HEK293 (cell line): ENCODE data around the gene MAGEH1.
A peak's percentile ranks its signal among the peaks of the same experiment; 100 is the strongest.
"Not testable (repeated sequence)": the region's sequence is repeated elsewhere in the genome, so short reads cannot be mapped to it uniquely, and the experiment has no call there.

Experiments
- CTCF ChIA-PET: fragments of 350-600 bp; formaldehyde crosslinking; extraction: SDS; loops from one replicate; lab custom pipeline; 2021; ENCODE audit warnings: antibody characterized with exemption; lab: Yijun Ruan, JAX
- POLR2A ChIA-PET: fragments of 300-600 bp; formaldehyde crosslinking; extraction: SDS; loops from one replicate; lab custom pipeline; 2020; ENCODE audit warnings: antibody characterized with exemption, inconsistent platforms; lab: Yijun Ruan, JAX
- H3K27ac ChIP-seq: fragments of 200-500 bp; sonication (Bioruptor generic); 2 replicates; pipeline ENCODE4 v1.5.1; 2014; ENCODE audit warnings: low read depth, low read length, control low read depth, inconsistent platforms; ENCODE audit errors: extremely low read depth
- H3K36me3 ChIP-seq, 2 experiments: fragments of 200-500 bp in 1 of 2; sonication (Bioruptor generic) in 1 of 2; 1 replicate in 1 of 2; 2 replicates in 1 of 2; pipeline ENCODE4 v1.5.1; 2014 to 2017; ENCODE audit warnings: inconsistent platforms in 2 of 2, low read length in 2 of 2; ENCODE audit not compliant: control insufficient read depth in 2 of 2, insufficient read depth in 1 of 2
- H3K4me1 ChIP-seq: fragments of 200-500 bp; sonication (Bioruptor generic); 2 replicates; pipeline ENCODE4 v1.5.1; 2014; ENCODE audit warnings: mild to moderate bottlenecking, low read length, inconsistent platforms; ENCODE audit not compliant: control insufficient read depth, insufficient read depth
- H3K4me3 ChIP-seq: 2 replicates; pipeline ENCODE4 v1.5.1; 2011; ENCODE audit warnings: low read depth, mild to moderate bottlenecking, control low read depth, low read length, moderate library complexity
- H3K9me3 ChIP-seq: fragments of 200-500 bp; sonication (Bioruptor generic); 2 replicates; pipeline ENCODE4 v1.5.1; 2014; ENCODE audit warnings: low read depth, low read length, inconsistent platforms; ENCODE audit not compliant: control insufficient read depth, insufficient read depth
- HOXA7 ChIP-seq: sonication (generic); formaldehyde crosslinking; IDR thresholded peaks from 2 replicates; pipeline ENCODE4 v1.8.1; 2022; ENCODE audit warnings: missing genetic modification reagents, borderline replicate concordance
- SP7 ChIP-seq: fragments of 450-650 bp; formaldehyde crosslinking; IDR thresholded peaks from 2 replicates; pipeline ENCODE4 v1.5.1; 2016; ENCODE audit warnings: missing biosample characterization, missing genetic modification characterization
- TCF7L2 ChIP-seq: IDR thresholded peaks from 2 replicates; pipeline ENCODE4 v1.6.1; 2011; ENCODE audit warnings: low read depth, mild to moderate bottlenecking, inconsistent platforms, low read length, moderate library complexity, borderline replicate concordance
- ZBTB17 ChIP-seq: fragments of 450-650 bp; formaldehyde crosslinking; IDR thresholded peaks from 2 replicates; pipeline ENCODE4 v1.5.1; 2016; ENCODE audit warnings: missing biosample characterization, missing genetic modification characterization
- ZNF10 ChIP-seq: fragments of 450-650 bp; formaldehyde crosslinking; IDR thresholded peaks from 2 replicates; pipeline ENCODE4 v1.5.1; 2017; ENCODE audit warnings: missing biosample characterization, missing genetic modification characterization
- ZNF544 ChIP-seq: fragments of 450-650 bp; formaldehyde crosslinking; IDR thresholded peaks from 2 replicates; pipeline ENCODE4 v1.5.0; 2017; ENCODE audit warnings: missing biosample characterization, missing genetic modification characterization
- ZNF654 ChIP-seq: fragments of 450-650 bp; formaldehyde crosslinking; IDR thresholded peaks from 2 replicates; pipeline ENCODE4 v1.5.1; 2016; ENCODE audit warnings: low read depth, missing biosample characterization, missing genetic modification characterization
- TF ChIP-seq, protein P1 (sequence below): fragments of 450-650 bp; formaldehyde crosslinking; conservative IDR thresholded peaks from 2 replicates; pipeline ENCODE4 v1.5.1; 2016; ENCODE audit warnings: low read depth, missing biosample characterization, missing genetic modification characterization
- TF ChIP-seq, protein P2 (sequence below): fragments of 450-650 bp; formaldehyde crosslinking; IDR thresholded peaks from 2 replicates; pipeline ENCODE4 v1.5.1; 2016; ENCODE audit warnings: missing biosample characterization, missing genetic modification characterization
- TF ChIP-seq, protein P3 (sequence below): fragments of 450-650 bp; formaldehyde crosslinking; IDR thresholded peaks from 2 replicates; pipeline ENCODE4 v1.5.1; 2017; ENCODE audit warnings: missing biosample characterization, missing genetic modification characterization

The MAGEH1 gene

DNA sequence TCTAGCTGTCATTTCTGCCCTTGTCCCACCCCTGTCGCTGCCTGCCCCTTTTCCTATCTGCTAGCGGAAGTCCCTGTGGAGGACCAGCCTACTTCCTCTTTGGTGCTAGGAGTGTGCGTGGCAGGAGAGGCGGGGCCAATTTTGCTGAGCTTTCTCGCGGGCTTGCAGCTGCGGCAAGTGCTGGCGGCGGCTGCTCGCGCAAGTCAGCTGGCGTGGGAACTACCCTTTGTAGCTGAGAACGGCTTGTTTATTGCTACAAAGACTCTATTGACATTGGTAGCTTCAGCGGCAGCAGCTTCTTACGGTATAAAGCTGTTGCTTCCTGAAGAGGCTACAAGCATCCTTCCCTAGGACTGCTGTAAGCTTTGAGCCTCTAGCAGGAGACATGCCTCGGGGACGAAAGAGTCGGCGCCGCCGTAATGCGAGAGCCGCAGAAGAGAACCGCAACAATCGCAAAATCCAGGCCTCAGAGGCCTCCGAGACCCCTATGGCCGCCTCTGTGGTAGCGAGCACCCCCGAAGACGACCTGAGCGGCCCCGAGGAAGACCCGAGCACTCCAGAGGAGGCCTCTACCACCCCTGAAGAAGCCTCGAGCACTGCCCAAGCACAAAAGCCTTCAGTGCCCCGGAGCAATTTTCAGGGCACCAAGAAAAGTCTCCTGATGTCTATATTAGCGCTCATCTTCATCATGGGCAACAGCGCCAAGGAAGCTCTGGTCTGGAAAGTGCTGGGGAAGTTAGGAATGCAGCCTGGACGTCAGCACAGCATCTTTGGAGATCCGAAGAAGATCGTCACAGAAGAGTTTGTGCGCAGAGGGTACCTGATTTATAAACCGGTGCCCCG is at the start of gene MAGEH1 (continued):
- TF ChIP-seq, protein P1, sequence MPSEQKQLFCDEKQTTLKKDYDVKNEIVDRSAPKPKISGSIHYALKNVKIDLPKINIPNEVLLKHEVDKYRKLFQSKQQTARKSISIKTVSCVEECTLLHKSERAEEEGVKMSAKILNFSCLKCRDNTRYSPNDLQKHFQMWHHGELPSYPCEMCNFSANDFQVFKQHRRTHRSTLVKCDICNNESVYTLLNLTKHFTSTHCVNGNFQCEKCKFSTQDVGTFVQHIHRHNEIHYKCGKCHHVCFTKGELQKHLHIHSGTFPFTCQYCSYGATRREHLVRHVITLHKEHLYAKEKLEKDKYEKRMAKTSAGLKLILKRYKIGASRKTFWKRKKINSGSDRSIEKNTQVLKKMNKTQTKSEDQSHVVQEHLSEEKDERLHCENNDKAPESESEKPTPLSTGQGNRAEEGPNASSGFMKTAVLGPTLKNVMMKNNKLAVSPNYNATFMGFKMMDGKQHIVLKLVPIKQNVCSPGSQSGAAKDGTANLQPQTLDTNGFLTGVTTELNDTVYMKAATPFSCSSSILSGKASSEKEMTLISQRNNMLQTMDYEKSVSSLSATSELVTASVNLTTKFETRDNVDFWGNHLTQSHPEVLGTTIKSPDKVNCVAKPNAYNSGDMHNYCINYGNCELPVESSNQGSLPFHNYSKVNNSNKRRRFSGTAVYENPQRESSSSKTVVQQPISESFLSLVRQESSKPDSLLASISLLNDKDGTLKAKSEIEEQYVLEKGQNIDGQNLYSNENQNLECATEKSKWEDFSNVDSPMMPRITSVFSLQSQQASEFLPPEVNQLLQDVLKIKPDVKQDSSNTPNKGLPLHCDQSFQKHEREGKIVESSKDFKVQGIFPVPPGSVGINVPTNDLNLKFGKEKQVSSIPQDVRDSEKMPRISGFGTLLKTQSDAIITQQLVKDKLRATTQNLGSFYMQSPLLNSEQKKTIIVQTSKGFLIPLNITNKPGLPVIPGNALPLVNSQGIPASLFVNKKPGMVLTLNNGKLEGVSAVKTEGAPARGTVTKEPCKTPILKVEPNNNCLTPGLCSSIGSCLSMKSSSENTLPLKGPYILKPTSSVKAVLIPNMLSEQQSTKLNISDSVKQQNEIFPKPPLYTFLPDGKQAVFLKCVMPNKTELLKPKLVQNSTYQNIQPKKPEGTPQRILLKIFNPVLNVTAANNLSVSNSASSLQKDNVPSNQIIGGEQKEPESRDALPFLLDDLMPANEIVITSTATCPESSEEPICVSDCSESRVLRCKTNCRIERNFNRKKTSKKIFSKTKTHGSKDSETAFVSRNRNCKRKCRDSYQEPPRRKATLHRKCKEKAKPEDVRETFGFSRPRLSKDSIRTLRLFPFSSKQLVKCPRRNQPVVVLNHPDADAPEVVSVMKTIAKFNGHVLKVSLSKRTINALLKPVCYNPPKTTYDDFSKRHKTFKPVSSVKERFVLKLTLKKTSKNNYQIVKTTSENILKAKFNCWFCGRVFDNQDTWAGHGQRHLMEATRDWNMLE (tag by site-specific recombination), result 0 out of 2 replicates have a peak, but pooled peaks have one; percentile 48
- TF ChIP-seq SP7 (tag by site-specific recombination) (no peak), HOXA7 (no peak), ZBTB17 (tag by site-specific recombination) (no peak)

DNA sequence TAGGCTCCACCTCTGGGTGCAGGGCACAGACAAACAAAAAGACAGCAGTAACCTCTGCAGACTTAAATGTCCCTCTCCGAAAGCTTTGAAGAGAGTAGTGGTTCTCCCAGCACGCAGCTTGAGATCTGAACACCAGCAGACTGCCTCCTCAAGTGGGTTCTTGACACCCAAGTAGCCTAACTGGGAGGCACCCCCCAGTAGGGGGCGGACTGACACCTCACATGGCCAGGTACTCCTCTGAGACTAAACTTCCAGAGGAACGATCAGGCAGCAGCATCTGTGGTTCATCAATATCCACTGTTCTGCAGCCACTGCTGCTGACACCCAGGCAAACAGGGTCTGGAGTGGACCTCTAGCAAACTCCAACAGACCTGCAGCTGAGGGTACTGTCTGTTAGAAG is 24.8 kb upstream of the MAGEH1 start:
- CTCF ChIA-PET, H3K36me3 ChIP-seq, POLR2A ChIA-PET, H3K4me1 ChIP-seq, H3K9me3 ChIP-seq, H3K27ac ChIP-seq, H3K4me3 ChIP-seq: not testable (repeated sequence)

DNA sequence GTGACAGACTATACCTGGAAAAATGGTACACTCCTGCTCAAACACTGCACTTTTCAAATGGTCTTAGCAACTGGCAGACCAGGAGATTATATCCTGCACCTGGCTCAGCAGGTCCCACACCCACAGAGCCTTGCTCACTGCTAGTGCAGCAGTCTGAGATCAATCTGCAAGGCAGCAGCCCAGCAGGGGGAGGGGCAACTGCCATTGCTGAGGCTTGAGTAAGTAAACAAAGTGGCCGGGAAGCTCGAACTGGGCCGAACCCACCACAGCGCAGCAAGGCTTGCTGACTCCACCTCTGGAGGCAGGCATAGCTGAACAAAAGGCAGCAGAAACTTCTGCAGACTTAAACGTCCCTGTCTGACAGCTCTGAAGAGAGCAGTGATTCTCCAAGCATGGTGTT is 8.5 kb upstream of the MAGEH1 start:
- CTCF ChIA-PET, result interaction anchor here (0.6 kb wide), 1 partner anchor 812 kb away, joined by 3 read pairs; no protein-coding TSS in a partner anchor
- H3K9me3 ChIP-seq, POLR2A ChIA-PET, H3K27ac ChIP-seq, H3K4me1 ChIP-seq, H3K4me3 ChIP-seq, H3K36me3 ChIP-seq: not testable (repeated sequence)

DNA sequence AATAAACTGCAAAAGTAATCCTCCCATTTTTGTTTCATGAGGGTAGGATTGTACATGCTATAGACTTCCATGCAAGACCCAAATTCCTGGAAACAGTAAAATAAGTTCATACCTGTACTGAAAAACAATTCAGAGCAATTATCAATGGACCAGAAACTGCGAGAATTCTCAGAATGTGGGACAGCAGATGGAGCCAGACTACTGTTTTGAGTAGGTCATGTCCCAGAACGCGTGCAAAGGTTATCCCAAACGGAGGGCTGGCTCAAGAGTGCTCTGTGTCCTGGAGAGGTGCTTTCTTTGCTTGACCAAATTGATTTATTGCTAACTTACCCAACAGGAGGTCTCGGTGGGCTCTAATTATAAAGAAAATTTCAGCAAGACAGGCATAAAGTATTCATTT is 1.7 kb upstream of the MAGEH1 start:
- H3K36me3 ChIP-seq, result no peaks in the 10 kb centered on the region
- TF ChIP-seq, protein P2, sequence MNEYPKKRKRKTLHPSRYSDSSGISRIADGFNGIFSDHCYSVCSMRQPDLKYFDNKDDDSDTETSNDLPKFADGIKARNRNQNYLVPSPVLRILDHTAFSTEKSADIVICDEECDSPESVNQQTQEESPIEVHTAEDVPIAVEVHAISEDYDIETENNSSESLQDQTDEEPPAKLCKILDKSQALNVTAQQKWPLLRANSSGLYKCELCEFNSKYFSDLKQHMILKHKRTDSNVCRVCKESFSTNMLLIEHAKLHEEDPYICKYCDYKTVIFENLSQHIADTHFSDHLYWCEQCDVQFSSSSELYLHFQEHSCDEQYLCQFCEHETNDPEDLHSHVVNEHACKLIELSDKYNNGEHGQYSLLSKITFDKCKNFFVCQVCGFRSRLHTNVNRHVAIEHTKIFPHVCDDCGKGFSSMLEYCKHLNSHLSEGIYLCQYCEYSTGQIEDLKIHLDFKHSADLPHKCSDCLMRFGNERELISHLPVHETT (tag by site-specific recombination), result no peak
- TF ChIP-seq ZNF654, result 0 out of 2 replicates have a peak, but pooled peaks have one; percentile 3
- TF ChIP-seq, all 188 proteins: peak for 1
- H3K9me3 ChIP-seq, result no peaks in the 10 kb centered on the region
- no peak overlapping the region for H3K27ac ChIP-seq
- H3K4me3 ChIP-seq, result no peak overlapping the region
- POLR2A ChIA-PET, result no interaction called here
- CTCF ChIA-PET, result no interaction called here
- no peaks in the 10 kb centered on the region for H3K4me1 ChIP-seq

DNA sequence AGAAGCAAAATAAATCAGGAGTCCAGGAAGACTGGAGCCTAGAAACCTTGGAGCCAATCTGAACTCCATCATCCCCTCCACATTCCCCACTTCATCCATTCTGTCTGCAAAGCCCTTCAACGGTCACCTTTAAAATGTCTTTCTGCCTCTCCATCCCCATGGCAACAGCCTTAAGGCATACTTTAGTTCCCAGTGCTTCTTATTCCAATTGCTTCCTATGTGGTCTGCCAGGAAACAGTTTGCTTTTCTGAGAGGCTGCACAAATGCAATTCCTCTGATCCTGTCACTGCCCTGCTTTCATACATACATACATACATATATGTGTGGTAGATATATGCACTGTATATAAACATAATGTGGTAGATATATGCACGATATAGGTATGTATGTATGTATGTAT is 786 bp upstream of the MAGEH1 start:
- H3K4me1 ChIP-seq, result no peaks in the 10 kb centered on the region
- ChIA-PET CTCF (interaction anchor here (0.5 kb wide), 1 partner anchor 1442 kb away, joined by 4 read pairs; no protein-coding TSS in a partner anchor), POLR2A (no interaction called here)
- TF ChIP-seq ZNF544 (tag by site-specific recombination), result no peak
- TF ChIP-seq ZNF10 (tag by site-specific recombination), result no peak
- TF ChIP-seq, protein P3, sequence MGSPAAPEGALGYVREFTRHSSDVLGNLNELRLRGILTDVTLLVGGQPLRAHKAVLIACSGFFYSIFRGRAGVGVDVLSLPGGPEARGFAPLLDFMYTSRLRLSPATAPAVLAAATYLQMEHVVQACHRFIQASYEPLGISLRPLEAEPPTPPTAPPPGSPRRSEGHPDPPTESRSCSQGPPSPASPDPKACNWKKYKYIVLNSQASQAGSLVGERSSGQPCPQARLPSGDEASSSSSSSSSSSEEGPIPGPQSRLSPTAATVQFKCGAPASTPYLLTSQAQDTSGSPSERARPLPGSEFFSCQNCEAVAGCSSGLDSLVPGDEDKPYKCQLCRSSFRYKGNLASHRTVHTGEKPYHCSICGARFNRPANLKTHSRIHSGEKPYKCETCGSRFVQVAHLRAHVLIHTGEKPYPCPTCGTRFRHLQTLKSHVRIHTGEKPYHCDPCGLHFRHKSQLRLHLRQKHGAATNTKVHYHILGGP (tag by site-specific recombination), result no peak
- TF ChIP-seq TCF7L2, result no peak
- no peak overlapping the region for H3K4me3 ChIP-seq
- H3K9me3 ChIP-seq, result no peaks in the 10 kb centered on the region
- no peaks in the 10 kb centered on the region for H3K36me3 ChIP-seq
- H3K27ac ChIP-seq, result no peak overlapping the region
